ENCODE measurements around the gene C2CD4D. TPM values are rescaled to one million over a fixed set of nuclear protein-coding genes. Genes with fewer than 3 reads are reported as not detected.

C2CD4D gene
- total RNA-seq, 4 donors from 2014 or later = 2.2 to 3.9 TPM; not detected in 2

- no peak for DNase-seq (ENCODE audit: low spot score in 2 of 2)
- Histone ChIP-seq H3K4me3 (no peak overlapping the region), H3K27ac (no peak overlapping the region), H3K9me3 (no peaks in the 10 kb centered on the region), H3K27me3 (no peaks in the 10 kb centered on the region), H3K4me1 (no peaks in the 10 kb centered on the region), H3K36me3 (no peaks in the 10 kb centered on the region)
- WGBS, 2 donors = 64 to 66% methylated on average over 12 of the region's 12 CpGs
- TF ChIP-seq POLR2A (IDR thresholded peaks at IDR 0.05) (no peak), EP300 (IDR thresholded peaks at IDR 0.05) (no peak)
- TF ChIP-seq, protein P1, sequence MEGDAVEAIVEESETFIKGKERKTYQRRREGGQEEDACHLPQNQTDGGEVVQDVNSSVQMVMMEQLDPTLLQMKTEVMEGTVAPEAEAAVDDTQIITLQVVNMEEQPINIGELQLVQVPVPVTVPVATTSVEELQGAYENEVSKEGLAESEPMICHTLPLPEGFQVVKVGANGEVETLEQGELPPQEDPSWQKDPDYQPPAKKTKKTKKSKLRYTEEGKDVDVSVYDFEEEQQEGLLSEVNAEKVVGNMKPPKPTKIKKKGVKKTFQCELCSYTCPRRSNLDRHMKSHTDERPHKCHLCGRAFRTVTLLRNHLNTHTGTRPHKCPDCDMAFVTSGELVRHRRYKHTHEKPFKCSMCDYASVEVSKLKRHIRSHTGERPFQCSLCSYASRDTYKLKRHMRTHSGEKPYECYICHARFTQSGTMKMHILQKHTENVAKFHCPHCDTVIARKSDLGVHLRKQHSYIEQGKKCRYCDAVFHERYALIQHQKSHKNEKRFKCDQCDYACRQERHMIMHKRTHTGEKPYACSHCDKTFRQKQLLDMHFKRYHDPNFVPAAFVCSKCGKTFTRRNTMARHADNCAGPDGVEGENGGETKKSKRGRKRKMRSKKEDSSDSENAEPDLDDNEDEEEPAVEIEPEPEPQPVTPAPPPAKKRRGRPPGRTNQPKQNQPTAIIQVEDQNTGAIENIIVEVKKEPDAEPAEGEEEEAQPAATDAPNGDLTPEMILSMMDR (IDR thresholded peaks at IDR 0.05) = no peak
These were observed 23.8 kb downstream of the C2CD4D start for GRCh38 chr1:151815716-151816327.

DNA sequence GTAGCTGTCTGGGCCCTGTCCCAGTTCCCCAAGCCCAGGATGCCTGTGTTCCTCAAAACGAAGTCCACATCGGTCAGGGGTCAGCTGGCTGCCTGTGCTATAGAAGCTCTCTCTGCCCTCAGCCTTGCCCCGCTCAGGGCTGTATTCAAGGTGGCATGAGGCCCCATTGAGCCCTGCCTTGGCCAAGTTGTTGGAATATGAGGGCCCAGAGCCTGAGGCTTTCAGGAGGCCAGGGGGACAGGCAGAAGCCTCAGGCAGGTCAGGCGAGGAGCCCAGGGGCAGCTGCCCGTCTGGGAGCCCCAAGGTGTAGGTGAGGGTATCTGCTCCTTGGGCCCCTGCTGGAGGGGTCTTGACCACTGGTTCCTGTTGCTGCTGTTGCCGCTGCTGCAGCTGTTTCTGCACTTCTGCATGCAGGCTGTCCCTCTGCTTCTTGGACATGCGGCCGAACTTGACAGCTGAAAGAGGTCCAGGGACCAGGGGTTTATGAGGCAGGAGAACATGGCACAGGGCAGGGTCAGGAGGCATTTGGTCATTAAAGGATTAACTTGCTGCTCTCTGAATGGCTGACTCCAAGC, 24.6 kb downstream of the C2CD4D start:
- H3K27me3 ChIP-seq = no peaks in the 10 kb centered on the region
- no peaks in the 10 kb centered on the region for H3K4me1 ChIP-seq
- H3K27ac ChIP-seq = no peak overlapping the region
- H3K36me3 ChIP-seq = no peaks in the 10 kb centered on the region
- no peaks in the 10 kb centered on the region for H3K9me3 ChIP-seq
- TF ChIP-seq POLR2A (IDR thresholded peaks at IDR 0.05) (no peak), EP300 (IDR thresholded peaks at IDR 0.05) (no peak)
- TF ChIP-seq, protein P1 (IDR thresholded peaks at IDR 0.05) = no peak
- DNase-seq (ENCODE audit: low spot score in 2 of 2) = no peak
- WGBS, 2 donors = 74 to 85% methylated on average over 7 of the region's 8 CpGs
- H3K4me3 ChIP-seq = no peak overlapping the region

GRCh38 chr1:151814426-151814825, 25.2 kb downstream of the C2CD4D start:
- no peak for DNase-seq (ENCODE audit: low spot score in 2 of 2)
- WGBS, 2 donors = 77 to 83% methylated on average over 8 to 15 of the region's 15 CpGs
- no peak overlapping the region for H3K27ac ChIP-seq
- H3K27me3 ChIP-seq = no peaks in the 10 kb centered on the region
- no peak overlapping the region for H3K4me3 ChIP-seq
- peaks cover 0 to 6% (median 0%) of the 10 kb centered on the region in 4 donors for H3K4me1 ChIP-seq
- TF ChIP-seq, protein P1 (IDR thresholded peaks at IDR 0.05) = no peak
- TF ChIP-seq POLR2A (IDR thresholded peaks at IDR 0.05) (no peak), EP300 (IDR thresholded peaks at IDR 0.05) (no peak)
- H3K9me3 ChIP-seq = no peaks in the 10 kb centered on the region
- no peaks in the 10 kb centered on the region for H3K36me3 ChIP-seq

DNA sequence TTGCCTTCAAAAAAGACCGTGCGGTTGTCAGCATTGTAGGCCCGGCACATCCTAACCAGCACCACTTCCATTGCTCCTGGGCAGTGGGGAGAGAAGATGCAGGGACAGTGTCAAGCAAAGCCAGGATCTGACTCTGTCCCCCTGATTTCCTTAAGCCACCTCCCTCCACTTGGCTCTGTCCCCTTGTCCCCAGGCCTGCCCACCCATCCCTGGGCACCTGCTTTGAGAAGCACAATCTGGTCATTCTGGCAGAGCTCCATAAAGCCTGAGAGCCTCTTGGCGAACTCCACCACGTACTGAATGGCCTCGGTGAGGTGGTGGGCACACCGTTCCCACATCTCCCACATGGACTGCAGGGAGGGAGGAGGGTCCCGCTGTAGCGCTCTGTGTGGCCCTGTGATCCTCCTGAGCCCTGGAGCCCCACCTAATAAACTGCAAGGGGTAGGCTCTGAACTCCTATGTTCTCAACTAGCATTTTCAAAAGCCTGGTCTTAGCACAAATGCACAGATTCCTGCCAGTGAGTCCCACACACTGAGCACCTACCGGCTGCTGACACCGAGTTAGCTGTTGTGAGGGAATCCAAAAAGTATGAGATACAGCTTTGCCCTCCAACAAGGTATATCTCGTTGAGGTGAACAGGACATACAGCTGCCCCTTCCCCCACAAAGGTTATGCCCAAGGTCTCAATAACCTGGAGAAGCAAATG, 26.2 kb downstream of the C2CD4D start:
- no peak for DNase-seq (ENCODE audit: low spot score in 2 of 2)

More for the DNA sequence above, 26.2 kb downstream of the C2CD4D start:
- Histone ChIP-seq H3K27me3 (no peaks in the 10 kb centered on the region), H3K4me1 (peaks cover 0 to 9% (median 0%) of the 10 kb centered on the region in 4 donors), H3K4me3 (no peak overlapping the region), H3K36me3 (no peaks in the 10 kb centered on the region), H3K9me3 (no peaks in the 10 kb centered on the region), H3K27ac (no peak overlapping the region)
- TF ChIP-seq POLR2A (IDR thresholded peaks at IDR 0.05) (no peak), EP300 (IDR thresholded peaks at IDR 0.05) (no peak)
- TF ChIP-seq, protein P1 (IDR thresholded peaks at IDR 0.05) = no peak
- WGBS, 2 donors = 82 to 85% methylated on average over 9 of the region's 12 CpGs

Data from tibial nerve (tissue), 4 donors.